B cell (primary cell): Measurements from ENCODE around the gene LNPK. TPM values are rescaled to one million over a fixed set of nuclear protein-coding genes. Genes with fewer than 3 reads are reported as not detected.

ENCODE experiments used
- ATAC-seq: fragments of 200-7000 bp; cut with Tn5 transposase; one replicate; pipeline ENCODE4 v1.10.0; 2021; ENCODE audit warnings: low read depth, mild to moderate bottlenecking, moderate number of reproducible peaks, moderate library complexity
- CTCF ChIA-PET: fragments of 350-600 bp; sonication (Branson Sonifier 250); formaldehyde crosslinking; loops from one replicate; lab custom pipeline; 2021; ENCODE audit warnings: antibody characterized with exemption, inconsistent platforms; lab: Charles Lee
- POLR2A ChIA-PET: fragments of 350-600 bp; sonication (Branson Sonifier 250); formaldehyde crosslinking; loops from one replicate; lab custom pipeline; 2021; ENCODE audit warnings: antibody characterized with exemption; lab: Charles Lee
- DNase-seq: peaks from one replicate; pipeline ENCODE4 v3.0.0; 2013
- H2AFZ ChIP-seq: 2 replicates; pipeline ENCODE4 v1.6.1; 2012; ENCODE audit warnings: mild to moderate bottlenecking, low read depth, low read length; ENCODE audit not compliant: insufficient read depth, poor library complexity, severe bottlenecking
- H3K27ac ChIP-seq, 2 donors: 1 replicate in 1 of 2; 2 replicates in 1 of 2; pipeline ENCODE4 v1.5.1; 2012 to 2013; ENCODE audit warnings: low read length in 2 of 2, mild to moderate bottlenecking in 2 of 2, moderate library complexity in 1 of 2
- H3K27me3 ChIP-seq, 4 experiments: fragments of 200-600 bp in 1 of 4; sonication (generic) in 1 of 4; replicated peaks in 1 of 4; 1 replicate in 2 of 4; 2 replicates in 2 of 4; pipeline versions ENCODE4 v1.6.1 to v1.7.0; 2013 to 2016; ENCODE audit warnings: low read length in 3 of 4, mild to moderate bottlenecking in 2 of 4, mixed read lengths in 1 of 4, moderate library complexity in 1 of 4; ENCODE audit not compliant: insufficient read depth in 4 of 4, control insufficient read depth in 3 of 4; ENCODE audit errors: control extremely low read depth in 1 of 4
- H3K36me3 ChIP-seq, 2 experiments: replicated peaks in 1 of 2; 1 replicate in 1 of 2; 2 replicates in 1 of 2; pipeline versions ENCODE4 v1.6.1 to v1.7.1; 2013; ENCODE audit warnings: low read length in 1 of 2; ENCODE audit not compliant: insufficient read depth in 2 of 2, control insufficient read depth in 1 of 2; ENCODE audit errors: control extremely low read depth in 1 of 2, extremely low read depth in 1 of 2
- H3K4me1 ChIP-seq, 2 donors: fragments of 200-600 bp in 1 of 2; sonication (generic) in 1 of 2; 1 replicate in 1 of 2; 2 replicates in 1 of 2; pipeline versions ENCODE4 v1.5.1 to v1.6.1; 2013 to 2017; ENCODE audit warnings: low read length in 2 of 2; ENCODE audit not compliant: control insufficient read depth in 2 of 2, insufficient read depth in 2 of 2
- H3K4me2 ChIP-seq: replicated peaks from 2 replicates; pipeline ENCODE3; 2012; ENCODE audit warnings: mild to moderate bottlenecking, low read depth, low read length; ENCODE audit not compliant: poor library complexity, severe bottlenecking
- H3K4me3 ChIP-seq, 5 experiments: fragments of 200-600 bp in 1 of 5; sonication (generic) in 1 of 5; 1 replicate in 3 of 5; 2 replicates in 2 of 5; pipeline versions ENCODE4 v1.5.1 to v1.7.0; 2011 to 2016; ENCODE audit warnings: low read length in 4 of 5, mild to moderate bottlenecking in 4 of 5, low read depth in 2 of 5, control low read depth in 1 of 5, moderate library complexity in 1 of 5; ENCODE audit not compliant: insufficient read depth in 1 of 5; ENCODE audit errors: control extremely low read depth in 1 of 5, extremely low read depth in 1 of 5
- H3K79me2 ChIP-seq: fragments of 200-600 bp; sonication (generic); one replicate; pipeline ENCODE4 v1.6.0; 2016; ENCODE audit warnings: low read length; ENCODE audit not compliant: control insufficient read depth, insufficient read depth
- H3K9ac ChIP-seq: fragments of 200-600 bp; sonication (generic); 2 replicates; pipeline ENCODE4 v1.6.1; 2017; ENCODE audit warnings: mild to moderate bottlenecking, low read length, moderate library complexity
- H3K9me3 ChIP-seq, 3 donors: one replicate each; pipeline versions ENCODE4 v1.6.1 to v1.7.1; 2013; ENCODE audit warnings: low read length in 2 of 3; ENCODE audit not compliant: control insufficient read depth in 2 of 3, insufficient read depth in 1 of 3; ENCODE audit errors: control extremely low read depth in 1 of 3
- H4K20me1 ChIP-seq: 2 replicates; pipeline ENCODE4 v1.6.0; 2012; ENCODE audit warnings: mild to moderate bottlenecking, low read length; ENCODE audit not compliant: insufficient read depth, control insufficient read depth, poor library complexity, severe bottlenecking
- H3K27ac Mint-ChIP-seq: one replicate; pipeline ENCODE4 v1.8.0; 2021; ENCODE audit warnings: mixed read lengths
- H3K27me3 Mint-ChIP-seq: one replicate; pipeline ENCODE4 v1.8.0; 2021; ENCODE audit warnings: mixed read lengths
- H3K4me1 Mint-ChIP-seq: one replicate; pipeline ENCODE4 v1.8.0; 2021; ENCODE audit warnings: mixed read lengths
- H3K4me3 Mint-ChIP-seq: one replicate; pipeline ENCODE4 v1.8.0; 2021; ENCODE audit warnings: mixed read lengths
- H3K9me3 Mint-ChIP-seq: one replicate; pipeline ENCODE4 v1.8.0; 2022; ENCODE audit warnings: mixed read lengths; ENCODE audit not compliant: insufficient read depth
- EZH2 ChIP-seq: IDR thresholded peaks from 2 replicates; pipeline ENCODE4 v1.6.1; 2012; ENCODE audit warnings: borderline replicate concordance, low read depth, mild to moderate bottlenecking, moderate library complexity, low read length; ENCODE audit not compliant: insufficient read depth, poor library complexity, severe bottlenecking
- WGBS: methylation state at CpG from one replicate; pipeline ENCODE4 v1.1.5; 2013; ENCODE audit warnings: missing lambda C conversion rate; ENCODE audit not compliant: insufficient coverage; 5-methylcytosine and 5-hydroxymethylcytosine counted together
- intact Hi-C: fragments of 100-400 bp; cut with micrococcal nuclease; formaldehyde crosslinking; loops from one replicate; pipeline ENCODE4 v1.10.0; 2022
- polyA plus RNA-seq: library from polyadenylated mRNA; depleted of rRNA; stranded (reverse); fragments of >200 nt; gene quantifications from 2 replicates; pipeline ENCODE4 v1.2.3, GENCODE V29; 2012
- total RNA-seq, 2 donors: library from RNA; stranded (reverse); fragments of 120-200 nt in 1 of 2; gene quantifications; 1 replicate in 1 of 2; 2 replicates in 1 of 2; pipeline versions ENCODE4 v1.2.3 to v1.2.4, GENCODE V29; 2013 to 2022
- TF ChIP-seq, protein P1 (sequence below): fragments of 200-600 bp; IDR thresholded peaks from one replicate; pipeline ENCODE4 v1.8.0; 2022; ENCODE audit warnings: antibody characterized with exemption, mild to moderate bottlenecking

Gene LNPK
- total and polyA plus RNA-seq, 2 donors (not counting 1 experiment from before 2014, with no cell fraction given): 3.2 to 15.9 TPM

DNA sequence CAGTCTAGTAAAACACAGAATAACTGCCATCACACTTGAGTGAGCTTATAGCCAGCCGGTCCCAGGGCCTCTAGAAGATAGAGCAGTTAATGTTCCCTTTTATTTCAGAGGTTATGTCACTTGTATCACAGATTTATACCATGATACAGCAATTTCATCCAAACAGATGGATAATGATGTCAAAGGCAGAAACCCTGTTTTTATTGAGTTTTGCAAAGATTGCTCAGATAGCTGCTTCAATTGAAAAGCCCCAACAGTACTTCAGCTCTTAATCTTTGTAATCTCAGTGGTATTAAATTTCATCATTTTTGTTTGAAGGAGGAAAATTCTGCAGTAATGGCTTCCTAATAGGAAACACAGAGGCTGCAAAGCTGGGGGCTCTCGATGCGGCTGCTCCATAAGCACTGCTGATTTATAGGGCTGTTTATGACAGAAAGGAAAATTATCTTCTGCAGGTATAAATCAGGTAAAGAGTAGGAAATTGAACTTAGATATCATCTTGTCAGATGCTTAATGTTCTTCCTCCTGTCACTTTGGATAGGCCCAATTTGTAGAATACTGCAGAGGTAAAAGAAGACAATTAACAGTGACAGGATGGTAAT, 112.3 kb downstream of the LNPK start:
- 56% methylated on average over 2 of the region's 3 CpGs for WGBS
- no peak overlapping the region for H3K27ac ChIP-seq
- H3K27me3 ChIP-seq: no peaks in the 10 kb centered on the region
- H3K9me3 ChIP-seq: no peaks in the 10 kb centered on the region
- H3K4me3 ChIP-seq: no peak overlapping the region
- ChIA-PET CTCF (interaction anchor here (1.2 kb wide), 1 partner anchor 12 kb away, joined by 3 read pairs; no protein-coding TSS in a partner anchor), POLR2A (no interaction called here)
- no peak for DNase-seq
- H2AFZ ChIP-seq: no peak overlapping the region
- H3K4me1 ChIP-seq: no peaks in the 10 kb centered on the region
- no peaks in the 10 kb centered on the region for H4K20me1 ChIP-seq
- H3K9me3 Mint-ChIP-seq: no peaks in the 10 kb centered on the region
- intact Hi-C loops: no loop called here
- no peak overlapping the region for H3K27ac Mint-ChIP-seq
- TF ChIP-seq, protein P1, sequence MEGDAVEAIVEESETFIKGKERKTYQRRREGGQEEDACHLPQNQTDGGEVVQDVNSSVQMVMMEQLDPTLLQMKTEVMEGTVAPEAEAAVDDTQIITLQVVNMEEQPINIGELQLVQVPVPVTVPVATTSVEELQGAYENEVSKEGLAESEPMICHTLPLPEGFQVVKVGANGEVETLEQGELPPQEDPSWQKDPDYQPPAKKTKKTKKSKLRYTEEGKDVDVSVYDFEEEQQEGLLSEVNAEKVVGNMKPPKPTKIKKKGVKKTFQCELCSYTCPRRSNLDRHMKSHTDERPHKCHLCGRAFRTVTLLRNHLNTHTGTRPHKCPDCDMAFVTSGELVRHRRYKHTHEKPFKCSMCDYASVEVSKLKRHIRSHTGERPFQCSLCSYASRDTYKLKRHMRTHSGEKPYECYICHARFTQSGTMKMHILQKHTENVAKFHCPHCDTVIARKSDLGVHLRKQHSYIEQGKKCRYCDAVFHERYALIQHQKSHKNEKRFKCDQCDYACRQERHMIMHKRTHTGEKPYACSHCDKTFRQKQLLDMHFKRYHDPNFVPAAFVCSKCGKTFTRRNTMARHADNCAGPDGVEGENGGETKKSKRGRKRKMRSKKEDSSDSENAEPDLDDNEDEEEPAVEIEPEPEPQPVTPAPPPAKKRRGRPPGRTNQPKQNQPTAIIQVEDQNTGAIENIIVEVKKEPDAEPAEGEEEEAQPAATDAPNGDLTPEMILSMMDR: no peak
- no peak for TF ChIP-seq EZH2
- ATAC-seq: no peak
- no peak overlapping the region for H3K4me3 Mint-ChIP-seq
- peaks cover 37% of the 10 kb centered on the region for H3K27me3 Mint-ChIP-seq
- no peaks in the 10 kb centered on the region for H3K36me3 ChIP-seq
- no peaks in the 10 kb centered on the region for H3K79me2 ChIP-seq
- H3K9ac ChIP-seq: no peak overlapping the region
- no peak overlapping the region for H3K4me2 ChIP-seq
- H3K4me1 Mint-ChIP-seq: no peaks in the 10 kb centered on the region

DNA sequence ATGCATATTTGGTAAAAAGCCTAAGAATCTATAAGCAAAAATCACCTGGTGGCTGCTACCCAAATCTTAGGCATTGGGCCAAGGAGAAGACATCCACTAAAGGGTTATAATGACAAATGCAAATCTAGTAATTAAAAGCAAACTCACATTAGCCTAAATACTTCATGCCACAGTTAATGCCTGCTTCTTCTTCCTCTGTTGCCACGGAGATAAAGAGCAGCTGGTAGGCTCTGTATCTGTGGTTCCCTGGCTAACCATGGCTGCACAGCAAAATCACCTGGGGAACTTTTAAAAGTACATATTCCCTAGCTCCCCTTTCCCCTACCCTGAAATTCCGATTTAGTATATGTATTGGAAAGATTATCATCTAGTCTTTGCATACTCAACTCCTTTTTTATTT, 114.3 kb downstream of the LNPK start:
- no peaks in the 10 kb centered on the region for H3K4me1 ChIP-seq
- Mint-ChIP-seq H3K9me3 (no peaks in the 10 kb centered on the region), H3K4me3 (no peak overlapping the region), H3K27me3 (peaks cover 28% of the 10 kb centered on the region), H3K27ac (no peak overlapping the region), H3K4me1 (no peaks in the 10 kb centered on the region)
- no peaks in the 10 kb centered on the region for H4K20me1 ChIP-seq
- H3K4me2 ChIP-seq: no peak overlapping the region
- DNase-seq (no peak), ATAC-seq (no peak)
- no peaks in the 10 kb centered on the region for H3K79me2 ChIP-seq
- no peak overlapping the region for H2AFZ ChIP-seq
- 100% methylated on average over 1 of the region's 2 CpGs for WGBS
- H3K4me3 ChIP-seq: no peak overlapping the region
- intact Hi-C loops: no loop called here
- H3K36me3 ChIP-seq: no peaks in the 10 kb centered on the region
- no peaks in the 10 kb centered on the region for H3K9me3 ChIP-seq
- POLR2A ChIA-PET: no interaction called here
- H3K27ac ChIP-seq: no peak overlapping the region
- H3K27me3 ChIP-seq: no peaks in the 10 kb centered on the region
- TF ChIP-seq, protein P1: no peak
- no peak for TF ChIP-seq EZH2
- no peak overlapping the region for H3K9ac ChIP-seq
- CTCF ChIA-PET: no interaction called here
